CMK (cell line): ENCODE results near the gene ALKBH1.
A peak's percentile ranks its signal among the peaks of the same experiment; 100 is the strongest.
"Not testable (repeated sequence)": the region's sequence is repeated elsewhere in the genome, so short reads cannot be mapped to it uniquely, and the experiment has no call there.

Experiments used
- DNase-seq: peaks from one replicate; pipeline ENCODE4 v3.0.0-alpha.2; 2010; ENCODE audit warnings: low read depth

The ALKBH1 gene

DNA sequence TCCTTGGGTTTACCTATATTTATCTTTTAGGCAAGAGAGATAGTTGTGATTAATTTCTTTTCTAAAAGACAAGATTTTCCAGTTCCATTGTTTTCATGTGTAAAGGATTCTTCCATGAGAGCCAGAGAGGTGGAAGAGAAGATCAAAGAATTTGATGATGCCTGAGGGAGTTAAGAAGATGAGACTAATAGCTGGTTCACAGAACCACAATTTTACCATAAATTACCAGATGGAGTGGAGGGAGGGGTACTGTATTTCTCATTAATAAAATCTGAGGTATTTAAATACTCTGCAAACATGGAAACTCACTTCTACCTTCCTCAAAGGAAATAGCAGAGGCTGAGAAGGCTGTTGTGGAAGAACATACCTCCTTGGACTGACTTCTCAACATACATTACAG, 34.6 kb downstream of the ALKBH1 start:
- DNase-seq = no peak

DNA sequence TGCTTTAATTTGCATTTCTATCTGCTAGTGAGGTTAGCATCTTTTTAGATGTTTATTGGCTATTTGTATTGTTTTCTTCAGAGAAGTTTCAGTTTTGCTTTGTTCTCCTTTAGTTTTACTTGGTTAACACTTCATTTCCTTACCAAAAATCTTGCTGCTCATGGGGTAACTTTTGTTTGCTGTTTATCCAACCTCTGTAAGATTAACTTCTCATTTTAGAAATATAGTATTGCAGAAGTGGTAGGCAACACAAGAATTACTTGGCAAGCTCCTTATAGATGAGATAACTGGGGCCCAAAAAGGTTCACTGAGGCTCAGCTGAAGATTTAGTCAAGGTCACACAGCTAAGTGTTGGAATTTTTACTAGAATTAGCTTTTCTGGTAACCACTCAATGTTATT, 40.5 kb downstream of the ALKBH1 start:
- DNase-seq = no peak

DNA sequence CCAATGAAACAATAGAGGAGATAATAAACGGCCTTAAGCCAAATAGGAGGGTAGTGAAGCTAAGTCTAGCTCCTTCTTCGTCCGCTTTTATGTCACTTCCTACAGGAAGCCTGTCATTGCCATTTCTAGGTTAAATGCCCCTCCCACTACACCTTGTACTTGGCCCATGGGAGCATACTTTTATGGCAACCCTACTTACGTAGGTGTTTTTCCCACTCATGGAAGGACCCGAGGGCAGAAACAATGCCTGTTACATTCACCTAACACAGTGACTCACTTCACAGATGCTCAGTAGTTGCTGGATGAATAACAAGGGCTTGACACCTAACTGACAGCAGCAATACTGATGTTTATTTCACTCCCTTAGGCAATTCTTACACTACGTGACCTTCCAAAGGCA, 44.5 kb downstream of the ALKBH1 start:
- no peak for DNase-seq

DNA sequence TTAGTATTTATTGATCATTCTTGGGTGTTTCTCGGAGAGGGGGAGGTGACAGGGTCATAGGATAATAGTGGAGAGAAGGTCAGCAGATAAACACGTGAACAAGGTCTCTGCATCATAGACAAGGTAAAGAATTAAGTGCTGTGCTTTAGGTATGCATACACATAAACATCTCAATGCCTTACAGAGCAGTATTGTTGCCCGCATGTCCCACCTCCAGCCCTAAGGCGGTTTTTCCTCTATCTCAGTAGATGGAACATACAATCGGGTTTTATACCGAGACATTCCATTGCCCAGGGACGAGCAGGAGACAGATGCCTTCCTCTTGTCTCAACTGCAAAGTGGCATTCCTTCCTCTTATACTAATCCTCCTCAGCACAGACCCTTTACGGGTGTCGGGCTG, 46.3 kb downstream of the ALKBH1 start:
- not testable (repeated sequence) for DNase-seq

DNA sequence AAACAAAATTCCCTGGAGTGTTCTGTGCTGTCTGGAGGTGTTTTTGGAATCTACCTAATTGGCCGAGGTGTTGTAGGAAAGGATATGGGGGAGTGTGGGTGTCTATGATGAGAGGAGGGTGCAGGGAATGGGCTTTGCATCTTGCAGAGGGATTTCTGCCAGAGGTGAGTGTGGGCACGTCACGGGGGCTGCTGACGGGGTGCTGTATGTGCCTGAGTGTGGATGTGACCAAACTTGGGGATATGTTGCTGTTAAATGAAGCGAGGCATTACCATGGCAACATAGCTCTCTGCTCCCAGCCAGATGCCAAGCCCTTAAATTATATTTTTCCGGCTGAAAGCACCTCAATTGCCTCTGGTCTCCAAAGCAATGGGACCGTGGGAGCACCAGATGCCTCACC, 47.1 kb downstream of the ALKBH1 start:
- no peak for DNase-seq

DNA sequence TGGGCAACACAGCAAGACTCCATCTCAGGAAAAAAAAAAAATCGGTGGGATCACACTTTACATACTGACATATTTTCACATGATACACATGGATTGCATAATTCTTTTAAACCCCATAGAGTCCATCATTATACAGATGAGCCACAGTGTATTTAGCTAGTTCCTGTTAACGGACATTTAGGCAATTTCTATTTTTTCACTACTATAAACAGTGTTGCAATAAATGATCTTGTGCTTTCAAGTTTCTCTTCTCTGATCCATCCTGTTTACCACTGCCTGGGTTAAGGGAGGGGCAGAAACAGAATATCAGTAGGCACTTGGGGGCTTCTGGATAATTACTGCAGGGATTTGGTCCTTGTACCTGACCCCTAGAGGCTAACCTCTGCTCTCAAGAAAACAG, 48.0 kb downstream of the ALKBH1 start:
- DNase-seq = no peak

DNA sequence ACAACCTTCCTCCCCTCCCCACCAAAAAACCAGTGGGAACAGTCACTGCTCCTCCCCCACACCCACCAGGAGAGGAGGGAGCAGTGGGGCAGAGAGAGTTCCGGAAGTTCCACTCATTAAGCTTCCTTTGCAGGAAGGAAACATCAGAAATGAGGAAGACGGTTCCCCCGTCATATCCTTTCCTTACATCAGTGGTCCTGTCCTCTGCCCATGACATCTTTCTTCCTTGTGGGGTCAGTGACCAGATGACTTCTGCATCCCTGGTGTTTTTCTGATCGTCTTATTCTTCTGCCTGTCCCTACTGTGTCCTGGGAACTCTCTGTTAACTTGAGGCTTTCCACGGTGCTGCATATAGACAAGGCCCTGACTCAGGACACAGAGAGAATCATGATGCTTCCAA, 50.5 kb downstream of the ALKBH1 start:
- DNase-seq = no peak

DNA sequence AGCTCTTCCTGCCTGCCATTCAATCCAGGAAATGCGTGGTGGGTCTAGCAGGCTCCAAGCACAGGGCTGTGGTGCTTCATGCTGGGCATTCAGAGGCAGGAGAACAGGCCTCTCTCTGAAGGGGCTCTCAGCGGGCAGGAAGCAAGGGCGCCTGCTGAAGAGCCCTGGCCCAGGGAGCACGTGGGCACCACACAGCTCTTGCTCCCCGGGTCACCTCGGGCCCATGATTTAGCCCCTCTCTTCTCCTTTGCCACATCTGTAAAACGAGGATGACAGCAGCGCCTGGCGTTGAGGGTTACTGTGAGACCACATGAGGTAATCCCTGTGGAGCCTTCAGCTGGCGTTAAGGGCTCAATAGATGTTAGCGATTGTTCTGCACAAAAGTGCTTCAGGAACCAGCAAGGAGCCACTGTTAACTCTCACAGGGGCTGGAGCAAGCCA, 53.8 kb downstream of the ALKBH1 start:
- DNase-seq = no peak

DNA sequence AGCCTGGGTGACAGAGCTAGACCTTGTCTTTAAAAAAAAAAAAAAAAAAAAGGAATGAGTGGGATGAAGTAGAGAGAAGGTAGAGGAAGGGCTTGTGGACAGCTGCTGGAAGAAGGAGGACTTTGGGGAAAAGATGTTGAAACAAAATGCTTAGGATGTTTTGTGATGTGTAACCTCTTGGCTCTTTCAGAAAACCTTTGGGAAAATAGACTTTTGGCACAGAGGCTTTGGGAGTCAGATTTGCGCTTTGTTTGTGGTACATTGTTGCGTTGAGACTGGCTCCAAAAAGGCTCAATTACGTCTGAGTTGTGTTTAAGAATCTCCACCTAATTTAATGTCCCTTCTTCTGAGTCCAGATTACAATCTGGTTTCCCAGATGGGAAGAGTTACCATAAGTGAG, 58.5 kb downstream of the ALKBH1 start:
- DNase-seq = no peak

DNA sequence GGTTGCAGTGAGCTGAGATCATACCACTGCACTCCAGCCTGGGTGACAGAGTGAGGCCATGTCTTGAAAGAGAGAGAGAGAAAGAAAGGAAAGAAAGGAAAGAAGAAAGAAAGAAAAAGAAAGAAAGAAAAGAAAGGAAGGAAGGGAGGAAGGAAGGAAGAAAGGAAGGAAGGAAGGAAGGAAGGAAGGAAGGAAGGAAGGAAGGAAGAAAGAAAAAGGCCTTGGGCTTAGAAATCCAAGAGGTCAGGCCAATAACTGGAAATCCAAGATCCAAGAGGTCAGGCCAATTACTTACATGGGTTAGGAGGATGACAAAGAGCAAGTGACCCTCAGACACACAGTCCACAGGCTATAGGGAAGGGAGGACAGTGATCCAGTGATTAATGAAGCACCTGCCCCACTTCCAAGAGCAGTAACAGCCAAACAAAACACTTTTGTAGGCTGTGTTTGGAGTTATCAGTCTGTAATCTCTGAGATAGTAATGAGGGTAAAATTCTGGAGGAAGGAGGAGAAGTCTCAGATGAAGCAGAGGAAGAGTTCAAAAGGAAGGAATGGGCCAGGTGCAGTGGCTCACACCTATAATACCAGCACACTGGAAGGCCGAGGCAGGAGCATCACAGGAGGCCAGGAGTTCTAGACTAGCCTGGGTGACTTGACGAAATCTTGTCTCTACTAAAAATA, 59.2 kb downstream of the ALKBH1 start:
- no peak for DNase-seq

DNA sequence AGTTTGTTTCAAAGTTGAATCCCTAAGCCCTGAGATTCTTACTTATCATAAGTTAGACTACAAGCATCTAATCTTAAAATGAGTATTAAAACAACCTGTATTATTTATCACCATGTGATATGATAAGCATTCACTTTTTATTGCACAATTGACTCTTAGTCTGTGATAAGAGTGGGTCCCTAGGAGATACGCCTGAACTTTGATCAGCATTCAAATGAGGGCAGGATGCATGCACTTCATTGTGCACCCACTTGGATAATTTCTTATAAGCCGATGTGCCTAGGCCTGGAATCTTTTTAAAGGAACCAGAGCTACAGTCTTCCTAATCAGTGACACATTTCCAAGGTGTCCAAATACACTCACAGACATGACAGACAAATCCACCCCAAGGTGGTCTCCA, 60.0 kb downstream of the ALKBH1 start:
- DNase-seq = no peak

DNA sequence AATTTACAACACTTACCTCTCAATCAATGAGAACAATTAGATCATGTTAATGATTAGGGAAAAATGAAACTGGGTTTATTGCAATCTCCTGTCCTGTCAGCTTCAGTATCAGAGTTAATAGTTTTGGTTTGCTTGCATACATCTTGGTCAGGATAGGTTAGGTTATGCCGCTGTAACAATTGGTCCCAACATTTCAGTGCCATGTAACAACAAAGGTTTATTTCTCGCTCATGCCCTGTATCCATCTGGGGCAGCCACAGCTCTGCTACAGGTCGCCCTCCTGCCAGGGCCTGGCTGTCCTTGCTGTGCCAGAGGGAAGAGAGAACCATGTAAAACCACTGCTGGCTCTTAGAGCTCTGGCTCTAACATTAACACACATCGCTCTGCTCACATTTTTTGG, 60.9 kb downstream of the ALKBH1 start:
- DNase-seq = no peak

DNA sequence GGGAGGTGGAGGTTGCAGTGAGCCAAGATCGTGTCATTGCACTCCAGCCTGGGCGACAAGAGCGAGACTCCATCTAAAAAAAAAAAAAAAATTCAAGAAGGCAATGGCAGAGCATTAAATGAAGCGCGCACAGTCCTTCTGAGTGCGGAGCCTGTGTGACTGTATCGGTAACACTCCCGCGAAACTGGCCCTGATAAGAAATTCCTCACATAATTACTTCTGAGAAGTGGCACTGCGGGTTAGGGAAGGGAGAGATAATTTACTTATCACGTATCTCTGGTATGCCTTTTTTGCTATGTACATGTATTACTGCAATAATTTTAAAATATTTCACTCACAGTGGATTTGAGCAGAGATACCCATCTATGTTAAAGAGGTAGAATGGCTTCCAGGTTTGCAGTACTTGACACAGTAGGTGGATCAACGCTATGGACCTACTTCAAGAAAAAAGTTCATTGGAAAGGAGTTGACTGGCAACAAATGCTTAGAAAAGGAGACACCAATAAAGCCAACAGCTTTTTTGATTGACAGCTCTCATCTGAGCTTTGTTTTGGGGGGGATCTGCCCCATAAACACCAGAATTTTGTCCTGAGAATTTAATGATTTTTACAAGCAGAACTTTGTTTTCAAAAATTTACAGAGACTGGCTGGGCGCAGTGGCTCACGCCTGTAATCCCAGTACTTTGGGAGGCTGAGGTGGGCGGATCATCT, 62.1 kb downstream of the ALKBH1 start:
- DNase-seq = no peak

DNA sequence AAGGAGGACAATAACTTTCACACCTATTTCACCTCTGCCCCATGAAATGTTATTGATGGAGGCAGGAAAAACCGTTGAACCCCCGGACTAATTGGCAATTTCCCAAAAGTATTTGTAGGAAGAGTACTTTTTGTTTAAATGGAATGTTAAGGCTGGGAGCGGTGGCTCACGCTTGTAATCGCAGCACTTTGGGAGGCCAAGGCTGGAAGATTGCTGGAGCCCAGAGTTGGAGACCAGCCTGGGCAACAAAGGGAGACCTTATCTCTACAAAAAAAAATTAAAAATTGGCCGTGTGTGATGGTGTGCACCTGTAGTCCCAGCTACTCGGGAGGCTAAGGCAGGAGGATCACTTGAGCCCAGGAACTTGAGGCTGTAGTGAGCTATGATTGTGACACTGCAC, 65.4 kb downstream of the ALKBH1 start:
- no peak for DNase-seq

DNA sequence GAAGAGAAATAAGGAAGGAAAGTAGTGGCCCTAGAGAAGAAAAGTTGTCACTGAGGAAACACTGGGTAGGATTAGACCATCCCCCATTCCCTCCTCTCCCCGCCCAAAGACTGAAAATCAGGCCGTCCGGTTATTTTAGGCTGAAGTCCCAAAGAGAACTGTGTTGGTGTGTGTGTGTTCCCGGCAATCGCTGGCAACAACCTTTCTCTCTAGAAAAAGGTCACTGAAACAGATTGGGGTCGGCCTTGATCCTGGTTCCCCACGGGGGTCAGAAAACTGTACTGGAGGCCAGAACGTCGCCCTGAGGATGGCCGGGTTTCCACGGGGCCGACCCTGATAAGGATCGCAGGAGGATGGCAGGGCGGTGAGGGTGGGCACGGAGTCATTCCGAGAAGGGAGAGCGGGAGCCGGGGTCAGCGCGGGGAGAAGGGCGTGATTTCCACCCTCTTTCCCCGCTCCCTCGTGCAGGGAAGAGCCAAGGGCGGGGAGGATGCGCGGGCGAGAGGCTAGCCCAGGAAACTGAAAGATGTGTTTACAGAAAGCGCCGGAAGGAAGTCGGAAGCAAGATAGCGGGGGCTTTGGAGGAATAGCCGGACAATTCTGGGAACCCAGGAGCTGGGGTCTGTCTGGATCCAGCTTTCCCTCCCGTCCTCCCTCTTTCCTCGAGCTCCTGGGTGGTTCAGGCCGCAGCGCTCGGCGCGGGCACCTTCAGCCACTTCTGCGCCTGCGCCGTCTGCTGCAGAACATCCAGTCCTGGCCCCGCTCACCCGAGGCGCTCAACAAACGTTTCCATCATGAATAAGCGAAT, 66.1 kb downstream of the ALKBH1 start:
- DNase-seq = peak; percentile 73

DNA sequence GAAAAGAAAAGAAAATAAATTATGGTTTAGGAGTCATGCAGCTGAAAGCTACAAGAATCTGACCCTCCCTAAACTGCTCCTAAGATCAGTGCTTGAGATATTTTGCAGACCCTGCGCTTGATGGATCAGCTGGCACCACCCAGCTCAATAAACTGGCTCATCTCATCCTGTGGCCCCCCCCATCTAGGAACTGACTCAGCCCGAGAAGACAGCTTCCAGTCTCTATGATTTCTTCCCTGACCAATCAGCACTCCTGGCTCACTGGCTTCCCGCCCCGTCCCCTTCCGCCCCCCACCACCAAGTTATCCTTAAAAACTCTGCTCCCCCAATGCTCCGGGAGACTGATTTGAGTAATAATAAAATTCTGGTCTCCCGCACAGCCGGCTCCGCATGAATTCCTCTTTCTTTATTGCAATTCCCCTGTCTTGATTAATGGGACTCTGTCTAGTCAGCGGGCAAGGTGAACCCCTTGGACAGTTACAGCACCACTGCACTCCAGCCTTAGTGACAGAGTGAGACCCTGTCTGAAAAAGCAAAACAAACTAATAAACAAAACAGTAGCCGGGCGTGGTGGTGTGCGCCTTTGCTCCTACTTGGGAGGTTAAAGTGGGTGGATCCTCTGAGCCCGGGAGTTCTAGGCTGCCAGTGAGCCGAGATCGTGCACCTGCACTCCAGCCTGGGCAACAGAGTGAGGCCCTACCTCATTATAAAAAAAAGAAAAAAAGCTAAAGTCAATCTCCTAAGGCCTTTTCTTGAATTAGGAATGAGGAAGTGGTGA, 66.9 kb downstream of the ALKBH1 start:
- no peak for DNase-seq

DNA sequence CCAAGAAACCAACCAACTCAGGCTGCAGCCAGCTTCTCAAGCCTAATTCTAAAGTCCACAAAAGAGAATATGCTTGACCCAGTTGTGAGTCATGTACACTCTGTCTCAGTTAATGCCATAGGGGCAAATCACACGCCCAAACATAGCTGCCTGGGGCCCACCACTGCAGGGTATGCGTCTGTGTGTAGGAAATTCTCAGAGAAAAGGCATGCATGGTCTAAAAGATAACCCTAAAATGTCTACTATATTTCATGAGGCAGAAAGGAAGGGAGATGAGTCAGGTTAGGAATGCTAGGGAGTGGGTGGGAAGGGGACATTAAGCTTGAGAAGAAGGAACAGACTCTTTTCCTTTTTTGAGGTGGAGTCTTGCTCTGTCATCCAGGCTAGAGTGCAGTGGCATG, 69.1 kb downstream of the ALKBH1 start:
- DNase-seq = no peak

DNA sequence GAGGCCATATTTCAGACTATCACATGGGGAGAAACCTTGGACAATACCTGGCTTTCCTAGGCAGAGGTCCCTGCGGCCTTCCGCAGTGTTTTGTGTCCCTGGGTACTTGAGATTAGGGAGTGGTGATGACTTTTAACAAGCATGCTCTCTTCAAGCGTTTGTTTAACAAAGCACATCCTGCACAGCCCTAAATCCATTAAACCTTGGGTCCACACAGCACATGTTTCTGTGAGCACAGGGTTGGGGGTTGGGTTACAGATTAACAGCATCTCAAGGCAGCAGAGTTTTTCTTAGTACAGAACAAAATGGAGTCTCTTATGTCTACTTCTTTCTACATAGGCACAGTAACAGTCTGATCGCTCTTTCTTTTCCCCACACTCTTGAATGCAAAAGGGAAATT, 72.0 kb downstream of the ALKBH1 start:
- DNase-seq = not testable (repeated sequence)

DNA sequence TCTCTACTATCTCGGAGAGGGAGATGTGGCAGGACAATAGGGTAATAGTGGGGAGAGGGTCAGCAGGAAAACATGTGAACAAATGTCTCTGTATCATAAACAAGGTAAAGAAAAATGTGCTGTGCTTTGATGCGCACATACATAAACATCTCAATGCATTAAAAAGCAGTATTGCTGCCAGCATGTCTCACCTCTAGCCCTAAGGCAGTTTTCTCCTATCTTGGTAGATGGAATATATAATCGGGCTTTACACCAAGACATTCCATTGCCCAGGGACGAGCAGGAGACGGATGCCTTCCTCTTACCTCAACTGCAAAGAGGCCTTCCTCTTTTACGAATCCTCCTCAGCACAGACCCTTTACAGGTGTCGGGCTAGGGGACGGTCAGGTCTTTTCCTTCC, 72.4 kb downstream of the ALKBH1 start:
- not testable (repeated sequence) for DNase-seq

DNA sequence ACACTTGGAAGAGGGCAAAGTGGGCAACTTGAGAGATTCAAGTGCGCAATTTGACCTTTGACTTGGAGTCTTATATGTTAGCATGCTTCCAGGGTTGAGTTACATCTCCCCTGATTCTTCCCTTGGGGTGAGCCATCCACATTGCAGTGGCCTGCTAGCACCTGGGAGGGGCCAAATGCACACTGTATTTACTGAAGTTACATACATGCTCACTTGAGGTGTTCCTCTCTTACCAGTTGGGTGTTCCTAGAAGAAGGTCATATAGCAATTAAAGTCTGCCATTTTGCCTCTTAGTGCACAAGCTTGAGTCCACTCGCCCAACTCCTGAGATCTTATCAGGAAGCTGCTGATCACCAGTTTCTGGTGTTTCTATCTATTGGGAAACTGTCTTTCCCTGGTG, 77.7 kb downstream of the ALKBH1 start:
- no peak for DNase-seq

DNA sequence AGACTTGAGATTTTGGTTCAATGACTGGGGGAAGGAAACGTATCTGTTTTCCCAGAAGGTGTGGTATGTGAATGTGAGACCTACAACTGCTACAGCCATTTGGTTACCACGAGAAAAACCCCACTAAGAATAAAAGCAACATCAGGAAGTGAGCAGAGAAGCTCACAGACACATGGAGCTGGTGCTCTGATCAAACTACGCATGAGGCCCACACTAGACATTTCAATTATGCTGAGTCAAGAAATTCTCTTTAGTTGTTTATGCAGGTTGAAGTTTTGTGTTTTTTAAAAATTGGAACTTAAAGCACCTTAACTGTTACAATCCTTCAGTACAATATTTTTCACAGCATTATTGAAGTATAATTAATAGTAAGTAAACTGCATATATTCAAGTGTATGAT, 82.5 kb downstream of the ALKBH1 start:
- no peak for DNase-seq

DNA sequence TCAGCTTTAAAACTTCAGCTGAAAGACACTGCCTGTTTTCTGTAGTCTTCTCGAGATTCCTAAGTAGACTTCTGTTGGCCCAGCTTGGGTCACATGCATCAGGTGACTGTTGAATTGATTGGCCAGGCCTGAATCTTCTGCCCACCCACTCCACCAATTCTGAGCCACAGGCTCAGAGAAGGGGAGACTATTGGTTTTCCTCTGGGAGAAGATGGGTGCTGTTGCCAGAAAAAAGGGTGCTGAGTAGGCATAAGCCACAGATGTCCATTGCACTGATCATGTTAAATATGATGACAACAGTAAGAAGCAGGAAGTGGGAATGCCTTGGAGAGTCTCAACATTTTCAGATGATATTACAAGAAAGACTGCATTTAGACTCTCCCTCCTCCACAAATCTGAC, 84.6 kb downstream of the ALKBH1 start:
- no peak for DNase-seq
